HCT116 (cell line): ENCODE results near the gene ELN. TPM values are rescaled to one million over a fixed set of nuclear protein-coding genes. Genes with fewer than 3 reads are reported as not detected.

Experiments used
- ATAC-seq: fragments of 200-7000 bp; cut with Tn5 transposase; 2 replicates; pipeline ENCODE4 v1.9.1; 2020; ENCODE audit warnings: mild to moderate bottlenecking, moderate library complexity
- BruUV-seq: library from RNA; stranded (reverse); fragments of 400-500 nt; replicated peaks from 2 replicates; lab custom pipeline; 2021; lab: Mats Ljungman, UMichigan
- CTCF ChIA-PET: fragments of 300-600 bp; sonication (Branson Sonifier 250); formaldehyde crosslinking; loops from one replicate; lab custom pipeline; 2021; ENCODE audit warnings: antibody characterized with exemption; lab: Charles Lee
- POLR2A ChIA-PET: fragments of 300-600, 350-600 bp; sonication (Branson Sonifier 250); formaldehyde crosslinking; loops from one replicate; lab custom pipeline; 2021; ENCODE audit warnings: antibody characterized with exemption; lab: Charles Lee
- RAD21 ChIA-PET, 2 experiments: fragments of 300-600 bp; sonication (Branson Sonifier 250); formaldehyde crosslinking; loops; one replicate each; lab custom pipeline; 2023; ENCODE audit warnings: low total read pairs in 2 of 2; ENCODE audit not compliant: uncharacterized antibody in 2 of 2, unreplicated experiment in 2 of 2, low non-redundant PET in 1 of 2; lab: Charles Lee
- DNase-seq: peaks from one replicate; pipeline ENCODE4 v3.0.0-alpha.2; 2010; ENCODE audit warnings: low read depth, low spot score
- H2AFZ ChIP-seq: fragments of 200-600 bp; shearing (Covaris generic), sonication (generic); 2 replicates; pipeline ENCODE4 v1.6.1; 2017; ENCODE audit warnings: low read depth, mixed run types, mixed read lengths, antibody characterized with exemption, low read length; ENCODE audit not compliant: poor library complexity, severe bottlenecking
- H3K27ac ChIP-seq: 2 replicates; pipeline ENCODE4 v1.5.1; 2012; ENCODE audit warnings: low read depth, low read length
- H3K27me3 ChIP-seq: fragments of 200-600 bp; sonication (generic); 2 replicates; pipeline ENCODE4 v1.6.1; 2016; ENCODE audit warnings: mixed run types, low read length, mixed read lengths; ENCODE audit not compliant: insufficient read depth
- H3K36me3 ChIP-seq, 2 experiments: fragments of 200-500 bp in 1 of 2; fragments of 200-600 bp in 1 of 2; sonication (Bioruptor generic) in 1 of 2; sonication (generic) in 1 of 2; 2 replicates each; pipeline versions ENCODE4 v1.5.1 to v1.6.1; 2014 to 2016; ENCODE audit warnings: low read length in 2 of 2, inconsistent platforms in 1 of 2, mixed read lengths in 1 of 2, mixed run types in 1 of 2; ENCODE audit not compliant: insufficient read depth in 2 of 2, control insufficient read depth in 1 of 2
- H3K4me1 ChIP-seq, 2 experiments: fragments of 200-600 bp in 1 of 2; sonication (generic) in 1 of 2; 2 replicates each; pipeline versions ENCODE4 v1.5.1 to v1.6.1; 2012 to 2017; ENCODE audit warnings: low read length in 2 of 2, inconsistent platforms in 1 of 2, mild to moderate bottlenecking in 1 of 2, mixed read lengths in 1 of 2, mixed run types in 1 of 2, moderate library complexity in 1 of 2; ENCODE audit not compliant: insufficient read depth in 2 of 2, control insufficient read depth in 1 of 2
- H3K4me2 ChIP-seq: fragments of 200-600 bp; sonication (generic); 2 replicates; pipeline ENCODE4 v1.6.1; 2017; ENCODE audit warnings: mixed run types, low read length, mixed read lengths
- H3K4me3 ChIP-seq, 2 experiments: fragments of 200-600 bp in 1 of 2; sonication (generic) in 1 of 2; replicated peaks in 1 of 2; 2 replicates each; pipeline ENCODE4 v1.5.1; 2011 to 2016; ENCODE audit warnings: low read length in 2 of 2, control low read depth in 1 of 2, low read depth in 1 of 2, mild to moderate bottlenecking in 1 of 2, mixed read lengths in 1 of 2, mixed run types in 1 of 2
- H3K79me2 ChIP-seq: fragments of 200-600 bp; sonication (generic); 2 replicates; pipeline ENCODE4 v1.6.1; 2017; ENCODE audit warnings: mild to moderate bottlenecking, mixed run types, low read length, moderate library complexity, mixed read lengths; ENCODE audit not compliant: insufficient read depth
- H3K9ac ChIP-seq: fragments of 200-600 bp; sonication (generic); 2 replicates; pipeline ENCODE4 v1.6.1; 2016; ENCODE audit warnings: low read length, mixed read lengths
- H3K9me2 ChIP-seq: fragments of 200-600 bp; sonication (generic), shearing (Covaris generic); 2 replicates; pipeline ENCODE4 v1.6.1; 2017; ENCODE audit warnings: mixed run types, mild to moderate bottlenecking, moderate library complexity; ENCODE audit not compliant: insufficient read depth
- H3K9me3 ChIP-seq, 2 experiments: fragments of 200-500 bp in 1 of 2; fragments of 200-600 bp in 1 of 2; sonication (Bioruptor generic) in 1 of 2; sonication (generic) in 1 of 2; 2 replicates each; pipeline ENCODE4 v1.6.1; 2014 to 2017; ENCODE audit warnings: low read length in 2 of 2, mixed read lengths in 2 of 2, inconsistent platforms in 1 of 2, low read depth in 1 of 2, mild to moderate bottlenecking in 1 of 2, mixed run types in 1 of 2, moderate library complexity in 1 of 2; ENCODE audit not compliant: control insufficient read depth in 1 of 2, insufficient read depth in 1 of 2
- H4K20me1 ChIP-seq: fragments of 200-600 bp; sonication (generic), shearing (Covaris generic); 2 replicates; pipeline ENCODE4 v1.6.1; 2017; ENCODE audit warnings: mixed run types, mild to moderate bottlenecking, moderate library complexity; ENCODE audit not compliant: insufficient read depth
- CBX3 ChIP-seq: IDR thresholded peaks from 2 replicates; pipeline ENCODE4 v1.6.1; 2012; ENCODE audit warnings: low read depth
- CEBPB ChIP-seq: IDR thresholded peaks from 2 replicates; pipeline ENCODE4 v1.6.1; 2012; ENCODE audit warnings: low read depth
- ELF1 ChIP-seq: IDR thresholded peaks from 2 replicates; pipeline ENCODE4 v1.6.1; 2012; ENCODE audit warnings: low read depth, borderline replicate concordance
- EZH2phosphoT487 ChIP-seq: fragments of 200-600 bp; IDR thresholded peaks from 2 replicates; pipeline ENCODE4 v1.6.1; 2018; ENCODE audit warnings: antibody characterized with exemption, borderline replicate concordance
- FOSL1 ChIP-seq: IDR thresholded peaks from 2 replicates; pipeline ENCODE4 v1.6.1; 2012; ENCODE audit warnings: low read depth
- JUND ChIP-seq: IDR thresholded peaks from 2 replicates; pipeline ENCODE4 v1.6.1; 2012
- POLR2A ChIP-seq: IDR thresholded peaks from 2 replicates; pipeline ENCODE4 v1.7.0; 2011; ENCODE audit warnings: borderline replicate concordance; ENCODE audit not compliant: insufficient read depth, insufficient read length; ENCODE audit errors: extremely low read depth
- SP1 ChIP-seq: IDR thresholded peaks from 2 replicates; pipeline ENCODE4 v1.6.1; 2012; ENCODE audit warnings: low read depth
- SRF ChIP-seq: IDR thresholded peaks from 2 replicates; pipeline ENCODE4 v1.6.1; 2012; ENCODE audit warnings: low read depth
- TCF7L2 ChIP-seq: IDR thresholded peaks from 2 replicates; pipeline ENCODE4 v1.7.0; 2011; ENCODE audit warnings: borderline replicate concordance, inconsistent platforms; ENCODE audit not compliant: insufficient read depth, insufficient read length; ENCODE audit errors: extremely low read depth
- YY1 ChIP-seq: IDR thresholded peaks from 2 replicates; pipeline ENCODE4 v1.6.1; 2011; ENCODE audit warnings: low read length, low read depth, moderate library complexity, mild to moderate bottlenecking; ENCODE audit not compliant: insufficient replicate concordance; ENCODE audit errors: extremely low read depth
- ZFX ChIP-seq: fragments of 450-650 bp; IDR thresholded peaks from 2 replicates; pipeline ENCODE4 v1.6.1; 2017
- ZNF274 ChIP-seq: fragments of 200-500 bp; sonication (Bioruptor generic); IDR thresholded peaks from 2 replicates; pipeline ENCODE4 v1.6.1; 2014; ENCODE audit warnings: mild to moderate bottlenecking, low read depth, low read length, inconsistent platforms
- intact Hi-C: fragments of 100-400 bp; cut with micrococcal nuclease; formaldehyde crosslinking; loops from 2 replicates; pipeline ENCODE4 v1.10.0; 2022
- total RNA-seq: library from RNA; stranded (reverse); gene quantifications from one replicate; pipeline ENCODE4 v1.2.1, GENCODE V29; 2021; ENCODE audit not compliant: unreplicated experiment
- TF ChIP-seq, protein P1 (sequence below): IDR thresholded peaks from 2 replicates; pipeline ENCODE4 v1.6.1; 2012
- TF ChIP-seq, protein P2 (sequence below), 3 experiments: fragments of 200-600 bp in 1 of 3; sonication (generic) in 1 of 3; IDR thresholded peaks in 2 of 3; conservative IDR thresholded peaks in 1 of 3; 2 replicates each; pipeline ENCODE4 v1.5.1; 2012 to 2017; ENCODE audit warnings: low read depth in 2 of 3, low read length in 2 of 3, antibody characterized with exemption in 1 of 3, borderline replicate concordance in 1 of 3, control low read depth in 1 of 3, mild to moderate bottlenecking in 1 of 3, mixed read lengths in 1 of 3, mixed run types in 1 of 3, moderate library complexity in 1 of 3; ENCODE audit not compliant: insufficient read depth in 1 of 3
- TF ChIP-seq, protein P3 (sequence below): IDR thresholded peaks from 2 replicates; pipeline ENCODE4 v1.6.1; 2012

Gene ELN
- total RNA-seq, 1 experiment from 2014 or later: 0.17 TPM

DNA sequence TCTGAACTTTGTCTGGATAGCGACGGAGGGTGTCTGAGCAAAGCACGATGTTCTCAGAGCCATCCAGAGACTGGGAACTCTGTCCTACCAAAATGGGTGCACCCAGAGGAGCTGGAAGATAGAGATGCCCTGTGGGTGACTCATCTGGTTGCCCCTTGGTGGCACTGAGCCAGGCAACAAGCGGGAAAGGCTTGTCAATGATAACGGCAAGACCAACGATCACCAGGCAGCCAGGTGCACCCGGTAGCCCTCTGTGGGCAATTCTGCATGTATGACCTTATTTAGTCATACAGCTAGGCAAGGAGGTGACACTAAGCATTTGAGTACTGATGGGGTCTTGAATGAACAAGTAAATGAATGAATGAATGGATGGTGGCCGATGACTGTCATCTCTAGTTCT, 2.8 kb upstream of the ELN start:
- RAD21 ChIA-PET: interaction anchor here in 1 of 2 experiments (0.5 kb wide), 1 partner anchor 176 kb away, joined by 5 read pairs; no protein-coding TSS in a partner anchor
- no peak for ATAC-seq

More for the DNA sequence above, 2.8 kb upstream of the ELN start:
- TF ChIP-seq, protein P1, sequence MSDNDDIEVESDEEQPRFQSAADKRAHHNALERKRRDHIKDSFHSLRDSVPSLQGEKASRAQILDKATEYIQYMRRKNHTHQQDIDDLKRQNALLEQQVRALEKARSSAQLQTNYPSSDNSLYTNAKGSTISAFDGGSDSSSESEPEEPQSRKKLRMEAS: no peak
- no peak for TF ChIP-seq JUND
- no peak for TF ChIP-seq CBX3
- TF ChIP-seq, protein P2, sequence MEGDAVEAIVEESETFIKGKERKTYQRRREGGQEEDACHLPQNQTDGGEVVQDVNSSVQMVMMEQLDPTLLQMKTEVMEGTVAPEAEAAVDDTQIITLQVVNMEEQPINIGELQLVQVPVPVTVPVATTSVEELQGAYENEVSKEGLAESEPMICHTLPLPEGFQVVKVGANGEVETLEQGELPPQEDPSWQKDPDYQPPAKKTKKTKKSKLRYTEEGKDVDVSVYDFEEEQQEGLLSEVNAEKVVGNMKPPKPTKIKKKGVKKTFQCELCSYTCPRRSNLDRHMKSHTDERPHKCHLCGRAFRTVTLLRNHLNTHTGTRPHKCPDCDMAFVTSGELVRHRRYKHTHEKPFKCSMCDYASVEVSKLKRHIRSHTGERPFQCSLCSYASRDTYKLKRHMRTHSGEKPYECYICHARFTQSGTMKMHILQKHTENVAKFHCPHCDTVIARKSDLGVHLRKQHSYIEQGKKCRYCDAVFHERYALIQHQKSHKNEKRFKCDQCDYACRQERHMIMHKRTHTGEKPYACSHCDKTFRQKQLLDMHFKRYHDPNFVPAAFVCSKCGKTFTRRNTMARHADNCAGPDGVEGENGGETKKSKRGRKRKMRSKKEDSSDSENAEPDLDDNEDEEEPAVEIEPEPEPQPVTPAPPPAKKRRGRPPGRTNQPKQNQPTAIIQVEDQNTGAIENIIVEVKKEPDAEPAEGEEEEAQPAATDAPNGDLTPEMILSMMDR (IDR thresholded peaks at IDR 0.05 in 2 of 3, conservative IDR thresholded peaks at IDR 0.05 in 1 of 3; ENCODE audit: borderline replicate concordance in 1 of 3, insufficient read depth in 1 of 3, low read depth in 2 of 3, low read length in 2 of 3): no peak
- TF ChIP-seq SP1: no peak
- no peak for TF ChIP-seq SRF
- no peak for TF ChIP-seq FOSL1
- TF ChIP-seq ZNF274: no peak
- TF ChIP-seq, protein P3, sequence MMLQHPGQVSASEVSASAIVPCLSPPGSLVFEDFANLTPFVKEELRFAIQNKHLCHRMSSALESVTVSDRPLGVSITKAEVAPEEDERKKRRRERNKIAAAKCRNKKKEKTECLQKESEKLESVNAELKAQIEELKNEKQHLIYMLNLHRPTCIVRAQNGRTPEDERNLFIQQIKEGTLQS: no peak
- no peak for TF ChIP-seq YY1
- TF ChIP-seq EZH2phosphoT487: no peak
- no peak for TF ChIP-seq ELF1
- no peak for TF ChIP-seq CEBPB
- no peak for TF ChIP-seq POLR2A
- no peak for TF ChIP-seq TCF7L2
- TF ChIP-seq ZFX: no peak
- TF ChIP-seq, all 23 proteins: peak for 0
- H3K9me2 ChIP-seq: no peaks in the 10 kb centered on the region
- 0 out of 2 replicates have a peak, but pooled peaks cover 7% of the 10 kb centered on the region for H3K27me3 ChIP-seq
- H3K9me3 ChIP-seq: no peaks in the 10 kb centered on the region
- no TSS peak for BruUV-seq
- no peak overlapping the region for H2AFZ ChIP-seq
- no peak overlapping the region for H3K27ac ChIP-seq
- H3K9ac ChIP-seq: no peak overlapping the region
- ChIA-PET POLR2A (interaction anchor here (1.5 kb wide), 1 partner anchor 10 kb away, joined by 4 read pairs; no protein-coding TSS in a partner anchor), CTCF (interaction anchor here (1.1 to 2.4 kb wide), 4 partner anchors 40 to 160 kb away, joined by 3 to 23 read pairs (median 4); no protein-coding TSS in a partner anchor)
- no peaks in the 10 kb centered on the region for H3K36me3 ChIP-seq
- H3K4me3 ChIP-seq: no peak overlapping the region
- intact Hi-C loops: no loop called here
- no peak overlapping the region for H3K4me2 ChIP-seq
- no peaks in the 10 kb centered on the region for H4K20me1 ChIP-seq
- peaks cover 6 to 24% of the 10 kb centered on the region in 2 experiments; a peak in 3 of 4 replicates for H3K4me1 ChIP-seq
- no peaks in the 10 kb centered on the region for H3K79me2 ChIP-seq
- no peak for DNase-seq
